Measurements from ENCODE around the gene TENM4. TPM values are rescaled to one million over a fixed set of nuclear protein-coding genes. Genes with fewer than 3 reads are reported as not detected.

TENM4 gene
- total RNA-seq, 1 donor: 10.4 TPM

- H3K4me3 ChIP-seq (ENCODE audit: low read depth, low read length): no peak overlapping the region
- DNase-seq (ENCODE audit: low read depth): no peak
- TF ChIP-seq CTCF (IDR thresholded peaks at IDR 0.05; ENCODE audit: insufficient read depth, low read depth, low read length): no peak
These were observed 751.2 kb downstream of the TENM4 start for GRCh38 chr11:78689585-78690153.

GRCh38 chr11:78689101-78689500 lies 751.7 kb downstream of the TENM4 start:
- H3K4me3 ChIP-seq (ENCODE audit: low read depth, low read length): no peak overlapping the region
- TF ChIP-seq CTCF (IDR thresholded peaks at IDR 0.05; ENCODE audit: insufficient read depth, low read depth, low read length): no peak
- no peak for DNase-seq (ENCODE audit: low read depth)

GRCh38 chr11:78688460-78688859 lies 752.4 kb downstream of the TENM4 start:
- no peak overlapping the region for H3K4me3 ChIP-seq (ENCODE audit: low read depth, low read length)
- no peak for DNase-seq (ENCODE audit: low read depth)
- TF ChIP-seq CTCF (IDR thresholded peaks at IDR 0.05; ENCODE audit: insufficient read depth, low read depth, low read length): no peak

GRCh38 chr11:78685156-78685555 lies 755.7 kb downstream of the TENM4 start:
- no peak for TF ChIP-seq CTCF (IDR thresholded peaks at IDR 0.05; ENCODE audit: insufficient read depth, low read depth, low read length)
- no peak for DNase-seq (ENCODE audit: low read depth)
- no peak overlapping the region for H3K4me3 ChIP-seq (ENCODE audit: low read depth, low read length)

- DNase-seq (ENCODE audit: low read depth): no peak
- H3K4me3 ChIP-seq (ENCODE audit: low read depth, low read length): no peak overlapping the region
- no peak for TF ChIP-seq CTCF (IDR thresholded peaks at IDR 0.05; ENCODE audit: insufficient read depth, low read depth, low read length)
These were observed 756.5 kb downstream of the TENM4 start for GRCh38 chr11:78684377-78684776.

- TF ChIP-seq CTCF (IDR thresholded peaks at IDR 0.05; ENCODE audit: insufficient read depth, low read depth, low read length): no peak
- no peak for DNase-seq (ENCODE audit: low read depth)
- H3K4me3 ChIP-seq (ENCODE audit: low read depth, low read length): no peak overlapping the region
These were observed 757.1 kb downstream of the TENM4 start for GRCh38 chr11:78683774-78684173.

GRCh38 chr11:78676026-78676557 lies 764.7 kb downstream of the TENM4 start:
- TF ChIP-seq CTCF (IDR thresholded peaks at IDR 0.05; ENCODE audit: insufficient read depth, low read depth, low read length): no peak
- no peak for DNase-seq (ENCODE audit: low read depth)
- no peak overlapping the region for H3K4me3 ChIP-seq (ENCODE audit: low read depth, low read length)
